Subcutaneous abdominal adipose tissue (tissue), 5 donors: ENCODE data around the gene KLF9.

Source experiments
- H3K27ac ChIP-seq: one replicate; pipeline ENCODE4 v1.7.0; 2013; ENCODE audit warnings: low read depth, mild to moderate bottlenecking, inconsistent platforms, low read length, moderate library complexity
- H3K27me3 ChIP-seq, 5 donors: one replicate each; pipeline ENCODE4 v1.7.0; 2013; ENCODE audit warnings: low read length in 5 of 5, inconsistent platforms in 1 of 5; ENCODE audit not compliant: control insufficient read depth in 5 of 5, insufficient read depth in 4 of 5
- H3K36me3 ChIP-seq, 5 donors: one replicate each; pipeline ENCODE4 v1.7.0; 2013; ENCODE audit warnings: low read length in 5 of 5; ENCODE audit not compliant: control insufficient read depth in 5 of 5, insufficient read depth in 5 of 5
- H3K4me1 ChIP-seq, 5 donors: one replicate each; pipeline ENCODE4 v1.7.0; 2013; ENCODE audit warnings: low read length in 5 of 5, mild to moderate bottlenecking in 3 of 5, moderate library complexity in 1 of 5; ENCODE audit not compliant: control insufficient read depth in 5 of 5, insufficient read depth in 5 of 5
- H3K4me3 ChIP-seq, 5 donors: one replicate each; pipeline ENCODE4 v1.7.0; 2013; ENCODE audit warnings: low read length in 5 of 5, low read depth in 1 of 5
- H3K9ac ChIP-seq, 5 donors: one replicate each; pipeline ENCODE4 v1.7.0; 2013; ENCODE audit warnings: low read length in 5 of 5, mild to moderate bottlenecking in 4 of 5, moderate library complexity in 3 of 5
- H3K9me3 ChIP-seq, 5 donors: one replicate each; pipeline ENCODE4 v1.7.0; 2013; ENCODE audit warnings: low read length in 5 of 5; ENCODE audit not compliant: control insufficient read depth in 5 of 5
- donor health status: healthy.
- donor health status: healthy.
- donor health status: healthy.
- donor health status: healthy.
- donor health status: healthy.

The KLF9 gene

DNA sequence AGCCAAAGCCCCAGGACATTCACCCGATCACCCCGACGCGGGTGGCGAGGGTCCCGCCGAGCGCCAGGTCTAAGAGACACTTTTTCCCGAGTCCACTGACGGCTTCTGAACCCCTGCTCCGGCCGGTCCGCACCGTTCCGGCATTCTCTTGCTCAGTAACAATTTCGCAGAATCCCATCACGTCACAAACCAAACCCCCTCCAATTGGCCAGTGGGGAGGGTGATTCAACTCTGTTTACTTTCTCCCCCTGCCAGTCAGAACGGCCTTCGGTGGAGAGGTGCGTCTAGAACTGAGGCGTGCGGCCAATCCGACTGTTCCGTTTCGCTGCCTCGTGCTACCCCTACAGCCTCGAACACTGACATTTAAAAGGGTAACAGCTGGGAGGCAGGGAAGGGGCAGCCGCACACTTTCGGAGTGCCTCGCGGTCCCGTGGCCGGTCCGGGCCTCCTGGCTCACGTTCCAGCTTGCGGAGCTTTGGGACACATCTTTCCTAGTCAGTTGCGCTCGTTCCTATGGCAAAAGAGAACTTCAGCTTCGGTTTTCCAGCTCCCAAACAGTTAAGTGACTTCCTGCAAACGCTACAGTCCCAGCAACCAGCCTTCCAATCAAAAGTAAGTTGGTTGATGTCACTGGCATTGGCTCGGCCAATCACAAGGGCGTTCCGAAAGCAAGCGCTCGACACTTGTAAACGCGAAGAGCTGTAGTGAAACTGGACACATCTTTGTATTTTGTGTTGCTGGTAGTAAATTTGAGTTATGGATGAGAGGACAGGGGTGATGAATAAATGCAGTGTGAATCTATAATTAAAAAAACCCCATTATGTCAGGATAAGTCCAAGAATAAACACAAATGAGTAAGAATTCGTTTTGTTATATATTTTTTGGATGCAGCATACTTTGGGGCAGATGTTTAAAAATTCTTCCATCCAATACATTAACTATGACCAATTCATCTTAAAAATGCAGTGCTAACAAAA lies at the start of gene KLF9:
Gene KLF9 (minus strand): TSS at position 859 of the 977 bp plus-strand sequence. CDS start 1,294 bp downstream, outside the sequence.
- H3K4me3 ChIP-seq = peak within 1 kb of the TSS; percentile 81 to 100 (median 98)
- no peaks in the 10 kb centered on the region for H3K36me3 ChIP-seq
- no peaks in the 10 kb centered on the region for H3K9me3 ChIP-seq
- peak within 1 kb of the TSS; percentile 91 for H3K27ac ChIP-seq
- H3K4me1 ChIP-seq = peaks cover 4 to 62% (median 53%) of the 10 kb centered on the region in 5 donors
- H3K9ac ChIP-seq = peak within 1 kb of the TSS; percentile 84 to 99 (median 89)
- H3K27me3 ChIP-seq = no peaks in the 10 kb centered on the region

DNA sequence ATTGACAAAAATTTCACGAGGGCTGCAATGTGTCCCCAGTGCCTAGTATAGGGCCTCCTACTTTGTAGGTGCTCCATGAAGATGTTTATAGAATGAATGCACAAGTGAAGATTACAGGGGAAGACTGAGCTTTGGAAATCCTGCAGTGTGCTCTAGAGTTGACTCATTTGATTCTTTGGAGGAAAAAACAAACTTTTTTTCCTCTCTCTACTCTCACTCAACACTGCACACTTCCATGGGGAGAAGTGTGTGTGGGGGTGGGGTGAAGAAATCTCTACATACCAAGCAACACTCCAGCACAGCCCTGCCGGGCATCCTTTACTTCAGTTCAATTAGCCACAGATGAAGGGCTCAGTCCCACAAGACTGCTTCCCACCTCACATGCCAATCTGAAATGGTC lies 49.4 kb upstream of the KLF9 start:
- H3K27ac ChIP-seq = no peak overlapping the region
- H3K27me3 ChIP-seq = no peaks in the 10 kb centered on the region
- no peaks in the 10 kb centered on the region for H3K9me3 ChIP-seq
- no peak overlapping the region for H3K4me3 ChIP-seq
- H3K9ac ChIP-seq = no peak overlapping the region
- no peaks in the 10 kb centered on the region for H3K36me3 ChIP-seq
- peaks cover 0 to 13% (median 9%) of the 10 kb centered on the region in 5 donors for H3K4me1 ChIP-seq

DNA sequence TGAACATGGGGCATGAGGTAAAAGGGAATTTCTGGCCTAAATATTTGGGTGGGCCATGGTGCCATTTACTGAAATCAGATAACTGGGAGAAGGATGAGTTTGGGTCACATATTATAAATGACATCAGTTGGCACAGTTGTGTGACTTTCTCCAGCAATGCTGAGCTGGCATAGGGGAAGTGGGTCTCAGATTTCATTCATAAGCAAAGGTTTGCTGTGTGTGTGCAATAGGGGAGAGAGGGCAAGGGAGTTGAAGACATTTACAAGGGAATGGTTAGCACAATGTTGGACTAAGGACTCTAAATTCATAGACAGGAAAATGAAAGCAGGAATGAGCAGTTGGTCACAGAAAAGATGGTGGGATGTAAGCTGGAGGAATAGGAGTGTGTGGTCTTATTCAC lies 47.8 kb upstream of the KLF9 start:
- H3K4me3 ChIP-seq = no peak overlapping the region
- no peaks in the 10 kb centered on the region for H3K9me3 ChIP-seq
- no peaks in the 10 kb centered on the region for H3K36me3 ChIP-seq
- H3K27me3 ChIP-seq = no peaks in the 10 kb centered on the region
- peaks cover 0 to 13% (median 9%) of the 10 kb centered on the region in 5 donors for H3K4me1 ChIP-seq
- H3K9ac ChIP-seq = no peak overlapping the region
- H3K27ac ChIP-seq = no peak overlapping the region

DNA sequence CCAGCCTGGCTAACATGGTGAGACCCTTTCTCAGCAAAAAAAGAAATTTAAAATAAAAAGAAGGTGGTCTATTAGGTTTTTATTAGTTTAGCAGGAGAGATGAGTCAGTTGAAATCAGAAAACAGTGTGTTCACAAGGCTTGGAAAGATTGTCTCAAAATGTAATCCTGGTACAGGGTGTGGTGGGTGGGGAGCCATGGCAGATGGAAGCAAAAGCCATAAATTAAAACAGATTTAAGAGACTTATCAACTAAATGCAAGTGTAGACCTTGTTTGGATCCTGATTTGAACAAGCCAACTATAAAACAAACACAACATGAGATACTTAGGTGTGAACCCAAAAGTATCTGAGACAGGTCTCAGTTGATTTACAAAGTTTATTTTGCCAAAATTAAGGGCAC lies 42.8 kb upstream of the KLF9 start:
- H3K9ac ChIP-seq = no peak overlapping the region
- no peak overlapping the region for H3K4me3 ChIP-seq
- no peak overlapping the region for H3K27ac ChIP-seq
- no peaks in the 10 kb centered on the region for H3K9me3 ChIP-seq
- no peaks in the 10 kb centered on the region for H3K36me3 ChIP-seq
- peaks cover 3 to 11% (median 7%) of the 10 kb centered on the region in 5 donors for H3K4me1 ChIP-seq
- no peaks in the 10 kb centered on the region for H3K27me3 ChIP-seq

DNA sequence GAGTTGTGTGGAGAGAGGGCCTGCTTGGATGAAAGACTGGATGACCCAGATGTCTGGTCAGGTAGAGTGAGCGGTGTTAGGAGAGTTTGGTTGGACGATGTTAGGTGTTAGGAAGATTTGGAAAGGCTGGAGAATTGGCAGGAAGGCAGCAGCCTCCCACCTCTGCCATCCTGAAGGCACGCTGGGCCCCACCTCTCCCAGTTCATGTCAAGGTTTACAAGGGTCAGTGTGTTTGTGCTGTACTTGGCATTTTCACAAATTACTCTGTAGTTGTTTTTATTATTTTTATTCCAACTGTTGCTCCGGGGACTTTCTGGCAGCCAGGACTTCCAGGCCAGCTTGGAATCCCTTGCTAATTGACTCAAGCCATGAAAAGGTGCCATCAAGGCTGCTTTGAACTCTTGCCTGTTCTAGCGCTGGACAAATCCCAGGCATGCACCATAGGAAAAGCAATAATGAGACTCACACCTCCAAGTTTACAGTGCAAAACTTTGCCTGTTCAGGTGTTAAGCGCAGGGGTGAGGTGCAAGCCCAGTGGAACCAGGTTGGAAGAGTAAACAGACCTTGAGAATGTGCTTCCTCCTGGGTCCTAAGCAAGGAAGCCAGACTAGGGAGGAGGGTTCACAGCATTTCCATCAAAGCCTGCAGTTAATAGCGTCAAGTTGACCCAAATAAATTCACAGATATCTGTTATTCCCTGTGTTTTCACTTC lies 41.7 kb upstream of the KLF9 start:
- Histone ChIP-seq H3K36me3 (no peaks in the 10 kb centered on the region), H3K9ac (no peak overlapping the region), H3K27me3 (no peaks in the 10 kb centered on the region), H3K9me3 (no peaks in the 10 kb centered on the region), H3K4me1 (peaks cover 3 to 13% (median 7%) of the 10 kb centered on the region in 5 donors), H3K4me3 (no peak overlapping the region), H3K27ac (no peak overlapping the region)

DNA sequence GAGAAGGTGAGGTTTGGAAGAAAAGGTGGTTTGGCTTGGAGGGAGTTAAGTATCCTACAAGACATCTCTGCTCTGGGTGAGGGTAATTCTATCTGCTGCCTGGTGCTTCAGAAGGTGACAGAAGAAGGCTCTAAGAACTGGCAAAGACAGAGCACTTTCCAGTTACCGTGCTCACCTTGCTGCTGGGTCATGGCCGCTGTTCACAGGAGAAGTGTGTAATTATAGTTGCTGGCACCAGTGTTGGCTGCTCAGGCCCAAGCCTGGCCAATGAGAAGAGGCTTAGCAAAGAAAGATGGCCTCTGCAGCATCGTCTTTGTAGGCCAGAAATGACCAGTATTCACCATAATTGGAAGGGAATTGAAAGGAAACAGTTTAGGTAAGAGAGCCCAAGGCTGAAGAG lies 37.9 kb upstream of the KLF9 start:
- Histone ChIP-seq H3K9me3 (no peaks in the 10 kb centered on the region), H3K27me3 (no peaks in the 10 kb centered on the region), H3K27ac (no peak overlapping the region), H3K4me1 (peaks cover 3 to 23% (median 15%) of the 10 kb centered on the region in 5 donors), H3K36me3 (no peaks in the 10 kb centered on the region), H3K4me3 (no peak overlapping the region), H3K9ac (no peak overlapping the region)

DNA sequence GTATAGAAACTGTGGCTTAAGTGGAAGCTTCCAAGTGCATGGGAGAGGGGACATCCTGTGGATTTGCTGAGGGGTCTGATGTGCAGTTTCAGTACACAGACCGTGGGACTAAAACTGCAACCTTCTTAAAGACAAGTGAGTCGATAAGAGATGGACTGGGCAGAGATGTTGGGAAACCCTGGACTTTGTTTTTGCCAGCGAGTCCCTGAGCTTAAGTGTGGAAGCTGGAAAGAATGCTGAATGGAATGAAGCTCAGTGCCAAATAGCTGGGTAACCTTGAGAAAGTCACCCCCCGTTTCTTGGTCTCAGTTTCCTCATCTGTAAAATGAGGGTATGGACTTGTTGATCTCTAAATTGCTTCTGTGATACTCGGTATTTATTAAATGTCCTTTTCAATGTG lies 37.3 kb upstream of the KLF9 start:
- no peak overlapping the region for H3K9ac ChIP-seq
- H3K4me3 ChIP-seq = no peak overlapping the region
- H3K27ac ChIP-seq = no peak overlapping the region
- peaks cover 3 to 23% (median 15%) of the 10 kb centered on the region in 5 donors for H3K4me1 ChIP-seq
- no peaks in the 10 kb centered on the region for H3K36me3 ChIP-seq
- no peaks in the 10 kb centered on the region for H3K9me3 ChIP-seq
- H3K27me3 ChIP-seq = no peaks in the 10 kb centered on the region

DNA sequence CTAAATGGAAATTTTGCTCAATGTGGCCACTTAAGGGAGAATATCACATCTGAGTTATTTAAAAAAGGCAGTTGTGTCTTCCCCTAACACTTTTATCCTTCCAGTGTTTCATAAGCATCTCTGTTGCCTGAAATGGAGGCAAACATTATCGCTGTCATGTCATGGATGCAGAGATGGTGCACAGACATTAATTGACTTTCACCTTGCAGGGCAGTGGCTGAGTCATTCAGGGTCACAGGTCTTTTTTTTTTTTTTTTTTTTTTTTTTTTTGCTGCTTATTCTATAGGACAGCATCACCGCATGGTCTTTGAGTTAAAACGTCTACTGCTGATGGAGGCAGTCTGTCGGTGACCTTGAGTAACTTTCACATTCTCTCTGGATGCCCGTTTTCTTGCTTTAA lies 36.3 kb upstream of the KLF9 start:
- peaks cover 0 to 15% (median 7%) of the 10 kb centered on the region in 5 donors for H3K4me1 ChIP-seq
- no peak overlapping the region for H3K4me3 ChIP-seq
- no peaks in the 10 kb centered on the region for H3K27me3 ChIP-seq
- H3K36me3 ChIP-seq = no peaks in the 10 kb centered on the region
- no peaks in the 10 kb centered on the region for H3K9me3 ChIP-seq
- H3K9ac ChIP-seq = no peak overlapping the region
- no peak overlapping the region for H3K27ac ChIP-seq

DNA sequence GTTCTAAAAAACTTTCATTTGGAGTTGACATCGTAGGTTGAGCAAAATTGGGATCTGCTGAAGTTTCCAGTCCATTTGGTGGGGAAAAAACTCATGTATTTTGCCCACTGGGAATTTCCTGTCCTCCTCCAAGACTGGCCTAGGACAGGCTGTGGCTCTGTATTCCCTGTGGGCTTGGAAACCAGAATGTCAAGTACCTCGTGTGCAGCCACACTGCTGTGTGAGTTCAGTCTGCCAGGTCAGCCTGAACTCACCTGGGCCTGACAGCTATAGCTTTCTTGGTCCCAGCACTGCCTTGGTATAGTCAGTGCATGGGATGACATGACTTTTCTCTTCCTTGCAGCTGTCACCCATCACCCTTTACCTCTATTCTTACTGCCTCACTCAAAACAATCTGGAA lies 35.0 kb upstream of the KLF9 start:
- Histone ChIP-seq H3K9ac (no peak overlapping the region), H3K36me3 (no peaks in the 10 kb centered on the region), H3K4me1 (peaks cover 0 to 12% (median 6%) of the 10 kb centered on the region in 5 donors), H3K27me3 (no peaks in the 10 kb centered on the region), H3K27ac (no peak overlapping the region), H3K9me3 (no peaks in the 10 kb centered on the region), H3K4me3 (no peak overlapping the region)

DNA sequence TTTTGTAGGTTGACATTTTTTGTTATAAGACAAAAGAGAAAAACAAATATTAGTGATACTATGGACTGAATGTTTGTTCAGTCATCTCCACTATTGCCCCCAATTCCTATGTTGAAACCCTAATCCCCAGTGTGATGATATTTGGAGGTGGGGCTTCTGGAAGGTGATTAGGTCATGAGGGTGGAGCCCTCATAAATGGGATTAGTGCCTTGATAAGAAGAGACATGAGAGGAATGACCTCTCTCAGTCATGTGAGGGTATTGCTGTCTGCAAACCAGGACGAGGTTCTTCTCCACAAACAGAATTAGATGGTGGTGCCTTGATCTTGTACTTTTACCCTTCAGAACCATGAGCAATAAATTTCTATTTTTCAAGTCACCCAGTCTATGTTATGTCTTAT lies 34.5 kb upstream of the KLF9 start:
- no peaks in the 10 kb centered on the region for H3K9me3 ChIP-seq
- no peak overlapping the region for H3K4me3 ChIP-seq
- H3K27ac ChIP-seq = no peak overlapping the region
- no peaks in the 10 kb centered on the region for H3K36me3 ChIP-seq
- peaks cover 0 to 12% (median 6%) of the 10 kb centered on the region in 5 donors for H3K4me1 ChIP-seq
- H3K9ac ChIP-seq = no peak overlapping the region
- no peaks in the 10 kb centered on the region for H3K27me3 ChIP-seq
